K562 (cell line): ENCODE data around the gene MICU1. TPM values are rescaled to one million over a fixed set of nuclear protein-coding genes. Genes with fewer than 3 reads are reported as not detected.

Experiments
- ATF3 ChIP-seq, 2 experiments: fragments of 450-650 bp in 1 of 2; sonication (generic) in 1 of 2; formaldehyde crosslinking in 1 of 2; IDR thresholded peaks in 1 of 2; conservative IDR thresholded peaks in 1 of 2; 2 replicates each; pipeline versions ENCODE4 v1.6.1 to v1.8.1; 2016 to 2023; ENCODE audit warnings: mild to moderate bottlenecking in 2 of 2, moderate library complexity in 2 of 2, inconsistent platforms in 1 of 2, missing genetic modification reagents in 1 of 2
- CUX1 ChIP-seq: fragments of 200-800 bp; sonication (Bioruptor generic); IDR thresholded peaks from 2 replicates; pipeline ENCODE4 v1.6.1; 2016; ENCODE audit warnings: missing genetic modification characterization, missing compliant biosample characterization
- GTF2F1 ChIP-seq: IDR thresholded peaks from 2 replicates; pipeline ENCODE4 v1.6.1; 2011; ENCODE audit warnings: low read depth, low read length, improper control_type of control experiment
- HCFC1 ChIP-seq: IDR thresholded peaks from 2 replicates; pipeline ENCODE4 v1.6.1; 2012; ENCODE audit warnings: low read depth, low read length, improper control_type of control experiment
- HSF4 ChIP-seq: fragments of 250-450 bp; sonication (Bioruptor Pico); IDR thresholded peaks from 2 replicates; pipeline ENCODE4 v2.1.2; 2022; ENCODE audit warnings: mild to moderate bottlenecking, moderate library complexity, borderline replicate concordance
- MAZ ChIP-seq, 2 experiments: fragments of 450-650 bp in 1 of 2; sonication (generic) in 1 of 2; formaldehyde crosslinking; IDR thresholded peaks in 1 of 2; conservative IDR thresholded peaks in 1 of 2; 2 replicates each; pipeline versions ENCODE4 v1.4.0 to v1.5.0; 2020; ENCODE audit warnings: mild to moderate bottlenecking in 1 of 2, missing genetic modification reagents in 1 of 2
- NCOA2 ChIP-seq, 2 experiments: fragments of 450-650 bp; IDR thresholded peaks; 2 replicates each; pipeline ENCODE4 v1.6.1; 2018; ENCODE audit warnings: mild to moderate bottlenecking in 2 of 2, moderate library complexity in 1 of 2; ENCODE audit not compliant: partially characterized antibody in 2 of 2
- NCOA4 ChIP-seq: fragments of 450-650 bp; IDR thresholded peaks from 2 replicates; pipeline ENCODE4 v1.6.1; 2018; ENCODE audit warnings: mild to moderate bottlenecking; ENCODE audit not compliant: partially characterized antibody
- RFX1 ChIP-seq: fragments of 450-650 bp; IDR thresholded peaks from 2 replicates; pipeline ENCODE4 v1.6.1; 2016; ENCODE audit warnings: mild to moderate bottlenecking, moderate library complexity
- RREB1 ChIP-seq: fragments of 250-450 bp; sonication (Bioruptor Pico); IDR thresholded peaks from 2 replicates; pipeline ENCODE4 v1.4.0; 2020
- SMAD2 ChIP-seq: fragments of 150-350 bp; IDR thresholded peaks from 2 replicates; pipeline ENCODE4 v1.6.1; 2014; ENCODE audit warnings: low read depth, mild to moderate bottlenecking, low read length
- polyA plus RNA-seq, 8 experiments: library from polyadenylated mRNA; depleted of rRNA in 4 of 8; stranded (reverse) in 5 of 8; unstranded in 3 of 8; fragments of >200 nt; fragmentation: Nextera tagmentation in 2 of 8; fragmentation: Illumina TruSeq in 1 of 8; extraction: Ambion mirVana in 2 of 8; extraction: Trizol in 1 of 8; gene quantifications; 2 replicates each; pipeline versions ENCODE4 v1.2.1 to v1.2.3, GENCODE V29; 2011 to 2014; ENCODE audit warnings: inconsistent platforms in 1 of 8, missing spikeins in 1 of 8
- total RNA-seq, 7 experiments: library from RNA; depleted of rRNA in 6 of 7; stranded (reverse); fragments of >200 nt in 6 of 7; fragmentation: Illumina TruSeq in 2 of 7; extraction: Trizol in 2 of 7; gene quantifications; 2 replicates each; pipeline versions ENCODE4 v1.2.1 to v1.2.3, GENCODE V29; 2011 to 2021; ENCODE audit warnings: low replicate concordance in 1 of 7
- TF ChIP-seq, protein P1 (sequence below): fragments of 200-800 bp; sonication (Bioruptor generic); IDR thresholded peaks from 2 replicates; pipeline ENCODE4 v1.6.1; 2017; ENCODE audit warnings: missing genetic modification characterization, missing compliant biosample characterization

MICU1 gene
- total and polyA plus RNA-seq, 9 of the 15 experiments (the other 6 are each of a cell fraction or from before 2014, with no cell fraction given): 29.3 to 76.8 (median 48.4) TPM

DNA sequence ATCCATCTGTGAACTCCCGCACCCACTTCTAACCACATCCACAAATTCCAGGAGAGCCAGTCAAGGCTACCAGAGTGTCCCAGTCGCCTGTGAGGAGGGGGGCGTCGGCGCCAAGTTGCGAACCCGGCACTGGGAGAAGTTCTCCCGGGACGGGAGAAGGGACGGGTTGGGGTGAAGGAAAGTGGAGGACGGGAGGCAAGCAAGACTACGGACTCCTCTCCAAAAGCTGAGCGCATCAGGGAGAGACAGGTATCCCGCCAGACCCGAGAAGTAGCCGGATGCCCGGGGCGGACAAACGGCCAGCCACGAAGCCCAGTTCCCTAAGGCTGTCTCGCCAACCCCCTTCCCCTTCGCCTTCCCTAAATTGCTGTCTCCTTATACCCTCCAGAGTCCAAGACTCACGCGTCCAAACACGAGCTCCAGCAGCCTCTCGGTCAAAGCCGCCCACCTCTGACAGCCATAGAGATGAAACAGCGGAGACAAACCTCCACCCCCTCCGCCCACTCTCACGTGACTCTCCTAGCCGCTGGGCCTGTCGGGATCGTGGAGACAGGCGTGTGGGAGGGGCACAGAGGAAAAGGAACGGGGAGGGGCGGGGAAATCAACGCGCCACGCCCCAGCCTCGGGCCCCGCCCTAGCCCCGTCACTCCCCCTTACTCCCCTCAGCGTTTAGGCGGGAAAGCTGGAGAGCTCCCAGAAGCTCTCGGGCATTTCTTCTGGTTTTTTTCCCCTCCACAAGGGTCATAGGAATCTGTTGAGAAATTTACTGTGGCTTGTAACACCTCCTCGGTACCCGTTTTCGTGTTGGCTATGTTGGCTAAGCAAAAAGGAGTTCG, at the start of gene MICU1 (continued):
- TF ChIP-seq ATF3 (IDR thresholded peaks at IDR 0.05) (no peak), ATF3 (CRISPR knock-in tag; conservative IDR thresholded peaks at IDR 0.05) (no peak), MAZ (CRISPR knock-in tag; conservative IDR thresholded peaks at IDR 0.05 in 1 of 2, IDR thresholded peaks at IDR 0.05 in 1 of 2) (peak; percentile 92 to 96), NCOA4 (no peak), SMAD2 (no peak), HCFC1 (peak; percentile 66), CUX1 (CRISPR knock-in tag) (no peak), GTF2F1 (peak; percentile 34; the same call in 1 of the 2 replicates), RREB1 (CRISPR knock-in tag) (peak; percentile 68; the same call in 1 of the 2 replicates), NCOA2 (IDR thresholded peaks at IDR 0.05; ENCODE audit: partially characterized antibody in 2 of 2) (no peak), RFX1 (no peak), HSF4 (CRISPR knock-in tag) (no peak)
- TF ChIP-seq, protein P1, sequence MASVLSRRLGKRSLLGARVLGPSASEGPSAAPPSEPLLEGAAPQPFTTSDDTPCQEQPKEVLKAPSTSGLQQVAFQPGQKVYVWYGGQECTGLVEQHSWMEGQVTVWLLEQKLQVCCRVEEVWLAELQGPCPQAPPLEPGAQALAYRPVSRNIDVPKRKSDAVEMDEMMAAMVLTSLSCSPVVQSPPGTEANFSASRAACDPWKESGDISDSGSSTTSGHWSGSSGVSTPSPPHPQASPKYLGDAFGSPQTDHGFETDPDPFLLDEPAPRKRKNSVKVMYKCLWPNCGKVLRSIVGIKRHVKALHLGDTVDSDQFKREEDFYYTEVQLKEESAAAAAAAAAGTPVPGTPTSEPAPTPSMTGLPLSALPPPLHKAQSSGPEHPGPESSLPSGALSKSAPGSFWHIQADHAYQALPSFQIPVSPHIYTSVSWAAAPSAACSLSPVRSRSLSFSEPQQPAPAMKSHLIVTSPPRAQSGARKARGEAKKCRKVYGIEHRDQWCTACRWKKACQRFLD (CRISPR knock-in tag): no peak; the same call in 1 of the 2 replicates
